ENCODE results near the gene ROCK2.

ROCK2 gene

GRCh38 chr2:11144077-11144737 is 200.2 kb downstream of the ROCK2 start:
- DNase-seq: no peak

GRCh38 chr2:11142987-11143386 is 201.4 kb downstream of the ROCK2 start:
- DNase-seq: no peak

GRCh38 chr2:11142330-11142729 is 202.1 kb downstream of the ROCK2 start:
- no peak for DNase-seq

GRCh38 chr2:11141319-11141718 is 203.1 kb downstream of the ROCK2 start:
- DNase-seq: no peak

GRCh38 chr2:11140492-11140891 is 203.9 kb downstream of the ROCK2 start:
- no peak for DNase-seq

- no peak for DNase-seq
Observed at GRCh38 chr2:11134349-11134748, 210.1 kb downstream of the ROCK2 start.

- no peak for DNase-seq
Observed at GRCh38 chr2:11133936-11134320, 210.5 kb downstream of the ROCK2 start.

- DNase-seq: no peak
Observed at GRCh38 chr2:11133238-11133935, 211.0 kb downstream of the ROCK2 start.

GRCh38 chr2:11132036-11132671 is 212.3 kb downstream of the ROCK2 start:
- DNase-seq: no peak

GRCh38 chr2:11131166-11131920 is 213.1 kb downstream of the ROCK2 start:
- DNase-seq: no peak

Data from CD4-positive, alpha-beta T cell treated with Interleukin-15 for 1 hour (primary cell).